Measurements from ENCODE around the gene LAMC3. TPM values are rescaled to one million over a fixed set of nuclear protein-coding genes. Genes with fewer than 3 reads are reported as not detected.

The LAMC3 gene
- 0.07 and 0.09 TPM in 2 replicates for total RNA-seq

DNA sequence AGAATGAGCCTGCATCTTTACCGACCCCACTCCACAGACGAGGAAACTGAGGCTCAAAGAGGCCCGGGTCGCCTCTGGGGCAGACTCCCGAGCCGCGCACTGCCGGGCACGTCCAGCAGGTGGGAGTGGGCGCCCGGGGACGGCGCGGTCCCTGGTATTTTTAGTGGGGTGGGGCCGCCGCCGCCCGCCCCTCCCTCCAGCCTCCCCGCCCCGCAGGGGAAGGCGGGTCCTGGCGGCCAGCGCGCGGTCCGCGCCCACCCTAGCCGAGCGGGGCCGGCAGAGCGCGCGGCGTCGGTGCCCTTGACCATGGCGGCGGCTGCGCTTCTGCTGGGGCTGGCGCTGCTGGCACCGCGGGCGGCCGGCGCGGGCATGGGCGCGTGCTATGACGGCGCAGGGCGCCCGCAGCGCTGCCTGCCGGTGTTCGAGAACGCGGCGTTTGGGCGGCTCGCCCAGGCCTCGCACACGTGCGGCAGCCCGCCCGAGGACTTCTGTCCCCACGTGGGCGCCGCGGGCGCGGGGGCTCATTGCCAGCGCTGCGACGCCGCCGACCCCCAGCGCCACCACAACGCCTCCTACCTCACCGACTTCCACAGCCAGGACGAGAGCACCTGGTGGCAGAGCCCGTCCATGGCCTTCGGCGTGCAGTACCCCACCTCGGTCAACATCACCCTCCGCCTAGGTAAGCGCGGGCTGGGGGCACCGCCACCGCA lies at the start of gene LAMC3:
LAMC3 (plus strand) TSS at position 266 of the 710 bp plus-strand sequence; CDS start at position 307, 41 bp downstream.
- no peak within 1 kb of the TSS for H3K27ac Mint-ChIP-seq
- intact Hi-C loops (cut with micrococcal nuclease): no loop called here
- H3K4me1 Mint-ChIP-seq: no peaks in the 10 kb centered on the region
- no peaks in the 10 kb centered on the region for H3K36me3 Mint-ChIP-seq (ENCODE audit: low read depth)
- DNase-seq: no peak
- peaks cover 23% of the 10 kb centered on the region for H3K27me3 Mint-ChIP-seq
- H3K4me3 Mint-ChIP-seq: no peak within 1 kb of the TSS
- H3K9me3 Mint-ChIP-seq: no peaks in the 10 kb centered on the region

DNA sequence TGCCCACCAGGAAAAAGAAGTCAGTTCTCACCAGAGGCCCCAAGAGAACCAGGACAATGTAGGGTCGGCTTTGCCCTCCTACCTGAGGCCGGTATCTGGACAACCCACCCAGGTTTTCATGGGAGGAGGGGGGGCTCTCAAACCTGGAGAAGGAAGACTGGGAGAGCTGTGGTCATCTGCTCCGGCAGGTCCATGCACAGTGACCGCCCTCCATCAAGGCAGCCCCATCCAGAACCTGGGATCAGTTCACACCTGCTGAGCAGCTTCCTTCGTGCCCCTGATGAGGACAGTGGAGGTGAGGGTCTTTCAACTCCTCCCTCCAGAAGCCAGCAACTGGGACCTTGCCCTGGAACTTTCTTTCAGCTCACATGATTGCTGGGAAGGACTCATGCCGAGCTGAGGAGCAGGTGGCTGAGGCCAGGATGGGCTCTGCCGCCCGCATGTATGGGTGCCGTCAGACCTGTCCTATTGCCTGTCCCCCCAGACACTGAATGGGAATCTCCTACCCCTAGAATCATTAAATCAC lies 49.1 kb upstream of the LAMC3 start:
- no peaks in the 10 kb centered on the region for H3K4me1 Mint-ChIP-seq
- DNase-seq: no peak
- no peak overlapping the region for H3K27ac Mint-ChIP-seq
- H3K9me3 Mint-ChIP-seq: peaks cover 14% of the 10 kb centered on the region
- no peaks in the 10 kb centered on the region for H3K27me3 Mint-ChIP-seq
- H3K36me3 Mint-ChIP-seq (ENCODE audit: low read depth): peaks cover 5% of the 10 kb centered on the region
- intact Hi-C loops (cut with micrococcal nuclease): no loop called here
- H3K4me3 Mint-ChIP-seq: no peak overlapping the region

DNA sequence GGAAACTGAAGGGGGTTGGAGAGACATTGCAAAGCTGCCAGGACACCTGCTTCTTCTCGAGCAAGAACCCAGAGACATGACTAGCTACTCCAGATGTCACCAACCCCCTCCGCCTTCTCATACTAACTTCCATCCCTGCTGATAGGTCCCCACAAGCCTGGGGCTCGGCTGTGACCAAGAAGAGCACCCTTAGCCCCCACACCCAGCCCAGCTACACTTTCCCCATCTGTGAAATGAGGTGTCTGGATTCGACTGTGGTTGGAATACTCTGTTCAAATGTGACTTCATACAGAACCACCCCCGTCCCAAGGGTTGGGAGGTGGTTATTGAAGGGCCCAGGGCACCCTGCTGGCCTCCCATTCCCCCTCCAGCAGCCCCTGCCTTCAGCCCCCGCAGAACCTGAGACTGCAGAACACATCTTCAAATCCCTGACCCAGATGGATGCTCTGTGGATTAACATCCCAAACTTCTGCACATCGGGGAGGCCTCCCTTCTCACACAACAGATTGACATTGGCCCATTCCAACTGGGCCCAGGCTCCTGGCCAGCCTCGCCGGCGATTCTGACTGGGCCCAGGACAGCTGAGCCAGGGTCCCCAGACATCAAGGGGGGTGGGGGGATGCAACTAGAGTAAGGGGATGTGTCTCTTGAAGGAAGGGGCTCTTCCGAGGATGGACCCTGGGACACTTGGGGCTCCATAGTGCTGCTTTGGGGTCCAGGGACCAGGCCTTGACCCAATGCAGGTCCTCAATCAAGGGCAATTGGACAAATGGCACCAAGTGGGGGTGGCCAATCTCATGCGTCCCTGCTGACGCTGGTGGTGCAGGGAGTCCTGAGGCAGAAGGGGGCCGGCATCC lies 48.2 kb upstream of the LAMC3 start:
- intact Hi-C loops (cut with micrococcal nuclease): no loop called here
- Mint-ChIP-seq H3K4me3 (no peak overlapping the region), H3K4me1 (no peaks in the 10 kb centered on the region), H3K36me3 (ENCODE audit: low read depth) (peaks cover 5% of the 10 kb centered on the region), H3K27me3 (no peaks in the 10 kb centered on the region), H3K27ac (no peak overlapping the region), H3K9me3 (peaks cover 14% of the 10 kb centered on the region)
- DNase-seq: no peak

DNA sequence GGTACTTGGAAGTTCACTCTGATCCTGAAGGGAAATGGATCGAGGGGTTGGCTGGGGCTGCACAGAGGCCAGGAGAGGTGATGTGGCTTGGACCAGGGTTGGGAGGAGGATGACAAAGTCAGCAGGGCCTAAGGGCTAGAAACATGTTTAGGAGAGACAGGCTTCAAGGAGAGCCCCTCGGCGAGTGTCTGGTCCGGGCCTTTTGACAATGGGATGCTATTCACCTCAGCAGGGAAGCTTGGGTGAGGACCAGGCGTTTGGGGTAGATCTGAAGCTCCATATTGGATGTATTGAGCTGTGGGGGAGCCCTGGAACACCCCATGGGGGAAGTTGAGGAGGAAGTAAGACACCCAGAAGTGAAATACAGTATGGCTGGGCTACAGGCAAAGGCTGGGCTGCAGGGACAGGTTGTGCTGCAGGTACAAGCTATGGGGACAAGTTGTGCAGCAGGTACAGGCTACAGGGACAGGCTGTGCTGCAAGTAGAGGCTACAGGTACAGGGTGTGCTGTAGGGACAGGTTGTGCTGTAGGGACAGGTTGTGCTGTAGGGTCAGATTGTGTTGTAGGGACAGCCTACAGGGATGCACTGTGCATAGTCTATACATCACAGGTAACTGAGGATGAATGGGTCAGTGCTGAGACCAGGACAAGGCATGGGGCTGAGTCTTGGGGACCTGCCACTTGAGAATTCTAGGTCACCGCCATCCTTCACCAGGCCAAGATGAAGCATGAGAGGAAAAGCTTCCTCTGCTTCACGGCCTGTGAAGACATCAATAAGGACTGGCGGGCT lies 47.3 kb upstream of the LAMC3 start:
- intact Hi-C loops (cut with micrococcal nuclease): no loop called here

DNA sequence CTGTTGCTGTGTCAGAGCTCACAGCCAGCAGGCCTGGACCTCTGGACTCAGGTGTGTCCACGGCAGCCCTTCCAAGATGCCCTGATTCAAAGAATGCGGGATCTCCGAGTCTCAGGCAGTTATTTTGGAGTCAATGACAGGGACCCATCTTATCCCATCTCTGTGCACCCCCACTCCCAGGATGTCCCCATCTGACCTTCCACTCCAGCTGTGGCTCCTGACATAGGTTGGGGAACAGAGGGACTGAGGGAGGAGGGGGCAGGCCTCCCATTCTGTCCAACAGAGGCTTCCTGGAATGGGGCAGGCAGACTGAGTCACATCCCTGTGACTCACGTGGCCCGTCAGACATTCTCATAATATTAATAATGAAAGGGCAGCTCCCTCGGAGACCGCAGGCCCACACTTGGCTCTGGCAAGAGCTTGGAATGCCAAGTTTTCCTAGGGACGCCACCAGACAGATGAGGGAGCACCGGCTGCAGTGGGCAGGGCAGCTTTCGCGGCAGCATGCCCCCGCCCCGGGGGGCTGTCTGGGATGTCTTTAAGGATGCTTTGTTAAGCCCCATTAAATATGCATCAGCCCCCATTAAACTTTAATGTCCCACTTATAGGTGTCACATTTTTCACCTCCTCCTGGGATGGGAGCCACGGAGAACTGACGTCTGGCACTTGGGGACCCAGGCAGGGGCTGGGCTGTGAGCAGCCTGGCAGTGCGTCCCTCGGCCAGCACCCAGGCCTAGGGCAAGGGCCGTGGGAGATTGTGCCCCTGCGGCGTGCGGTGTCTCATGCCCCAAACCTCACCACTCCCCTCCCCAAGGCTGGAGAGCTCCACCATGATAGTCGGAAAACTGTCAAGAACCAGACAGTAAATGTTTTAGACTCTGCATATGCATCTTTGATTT lies 46.3 kb upstream of the LAMC3 start:
- Mint-ChIP-seq H3K4me1 (no peaks in the 10 kb centered on the region), H3K9me3 (peaks cover 14% of the 10 kb centered on the region), H3K36me3 (ENCODE audit: low read depth) (peaks cover 5% of the 10 kb centered on the region), H3K4me3 (no peak overlapping the region), H3K27me3 (no peaks in the 10 kb centered on the region), H3K27ac (no peak overlapping the region)
- DNase-seq: no peak
- intact Hi-C loops (cut with micrococcal nuclease): no loop called here

More for the DNA sequence above, 47.3 kb upstream of the LAMC3 start:
- H3K27me3 Mint-ChIP-seq: no peaks in the 10 kb centered on the region
- H3K27ac Mint-ChIP-seq: no peak overlapping the region
- no peak for DNase-seq
- no peak overlapping the region for H3K4me3 Mint-ChIP-seq
- no peaks in the 10 kb centered on the region for H3K4me1 Mint-ChIP-seq
- peaks cover 14% of the 10 kb centered on the region for H3K9me3 Mint-ChIP-seq
- H3K36me3 Mint-ChIP-seq (ENCODE audit: low read depth): peaks cover 5% of the 10 kb centered on the region

DNA sequence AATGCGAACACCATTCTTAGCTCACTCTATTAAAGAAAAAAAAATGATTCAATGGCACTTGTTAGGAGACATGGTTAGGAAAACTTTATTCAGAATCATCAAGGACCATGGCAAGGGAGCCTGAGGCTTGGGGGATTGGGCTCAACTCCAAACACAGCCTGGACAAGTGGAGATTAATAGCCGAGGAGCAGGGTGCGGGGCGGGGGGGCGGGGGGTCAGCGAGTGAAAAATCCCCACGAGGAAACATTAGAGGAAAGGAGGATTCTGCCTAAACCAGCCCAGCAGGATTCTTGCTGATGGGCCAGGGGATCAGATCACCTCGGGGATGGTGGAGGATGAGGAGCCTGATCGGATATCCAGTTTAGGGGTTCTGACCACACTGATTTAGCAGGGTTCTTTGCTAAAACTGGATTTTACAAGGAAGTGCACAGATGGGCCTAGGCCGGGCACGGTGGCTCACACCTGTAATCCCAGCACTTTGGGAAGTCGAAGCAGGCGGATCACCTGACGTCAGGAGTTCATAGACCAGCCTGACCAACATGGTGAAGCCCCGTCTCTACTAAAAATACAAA lies 45.6 kb upstream of the LAMC3 start:
- no peaks in the 10 kb centered on the region for H3K4me1 Mint-ChIP-seq
- peaks cover 8% of the 10 kb centered on the region for H3K9me3 Mint-ChIP-seq
- no peak overlapping the region for H3K27ac Mint-ChIP-seq
- intact Hi-C loops (cut with micrococcal nuclease): no loop called here
- no peak overlapping the region for H3K4me3 Mint-ChIP-seq
- H3K27me3 Mint-ChIP-seq: no peaks in the 10 kb centered on the region
- peaks cover 3% of the 10 kb centered on the region for H3K36me3 Mint-ChIP-seq (ENCODE audit: low read depth)
- DNase-seq: no peak

DNA sequence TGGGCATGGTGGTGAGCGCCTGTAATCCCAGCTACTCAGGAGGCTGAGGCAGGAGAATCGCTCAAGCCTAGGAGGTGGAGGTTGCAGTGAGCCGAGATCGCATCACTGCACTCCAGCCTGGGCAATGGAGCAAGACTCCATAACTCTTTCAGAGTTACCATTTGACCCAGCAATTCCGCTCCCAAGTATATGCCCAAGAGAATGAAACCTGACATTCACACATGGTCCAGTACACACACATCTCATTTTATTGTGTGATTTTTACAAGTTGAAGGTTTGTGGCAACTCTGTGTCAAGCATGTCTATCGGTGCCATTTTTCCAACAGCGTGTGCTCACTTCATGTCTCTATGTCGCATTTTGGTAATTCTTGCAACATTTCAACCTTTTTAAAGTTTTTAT lies 45.1 kb upstream of the LAMC3 start:
- H3K27me3 Mint-ChIP-seq: no peaks in the 10 kb centered on the region
- peaks cover under 1% of the 10 kb centered on the region for H3K36me3 Mint-ChIP-seq (ENCODE audit: low read depth)
- no peak overlapping the region for H3K27ac Mint-ChIP-seq
- H3K4me1 Mint-ChIP-seq: no peaks in the 10 kb centered on the region
- no peak for DNase-seq
- peaks cover 5% of the 10 kb centered on the region for H3K9me3 Mint-ChIP-seq
- no peak overlapping the region for H3K4me3 Mint-ChIP-seq
- intact Hi-C loops (cut with micrococcal nuclease): no loop called here

DNA sequence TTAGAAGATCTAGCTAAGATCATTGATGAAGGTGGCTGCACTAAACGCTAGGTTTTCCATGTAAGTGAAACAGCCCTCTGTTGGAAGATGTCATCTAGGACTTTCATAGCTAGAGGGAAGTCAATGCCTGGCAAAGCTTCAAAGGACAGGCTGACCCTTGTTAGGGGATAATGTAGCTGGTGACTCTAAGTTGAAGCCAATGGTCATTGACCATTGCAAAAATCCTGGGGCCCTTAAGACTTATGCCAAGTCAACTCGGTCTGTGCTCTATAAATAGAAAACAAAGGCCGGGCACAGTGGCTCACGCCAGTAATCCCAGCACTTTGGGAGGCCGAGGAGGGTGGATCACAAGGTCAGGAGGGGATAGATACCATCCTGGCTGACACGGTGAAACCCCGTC lies 43.3 kb upstream of the LAMC3 start:
- intact Hi-C loops (cut with micrococcal nuclease): no loop called here
- Mint-ChIP-seq H3K9me3 (peaks cover 3% of the 10 kb centered on the region), H3K27ac (no peak overlapping the region), H3K4me3 (no peak overlapping the region), H3K27me3 (no peaks in the 10 kb centered on the region), H3K36me3 (ENCODE audit: low read depth) (no peaks in the 10 kb centered on the region), H3K4me1 (no peaks in the 10 kb centered on the region)
- DNase-seq: no peak

DNA sequence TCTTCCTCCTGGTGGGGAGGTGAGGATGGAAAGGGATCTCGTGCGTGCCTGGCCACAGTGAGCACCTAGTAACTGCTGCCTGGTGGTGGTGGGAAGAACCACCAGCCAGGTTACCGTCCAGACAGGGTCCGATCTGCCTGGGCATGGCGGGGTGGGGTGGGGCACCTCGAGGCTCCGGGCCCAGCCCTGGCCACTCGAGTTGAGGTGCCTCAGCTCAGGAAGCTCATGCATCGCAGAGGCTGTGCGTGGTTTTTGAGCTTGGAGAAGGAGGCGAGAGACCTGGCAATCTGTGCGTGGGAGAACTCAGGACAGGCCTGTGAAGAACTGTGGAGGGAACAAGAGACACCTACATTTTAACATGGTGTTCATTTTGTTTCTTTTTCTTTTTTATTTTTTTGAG lies 38.9 kb upstream of the LAMC3 start:
- H3K4me3 Mint-ChIP-seq: no peak overlapping the region
- no peak overlapping the region for H3K27ac Mint-ChIP-seq
- intact Hi-C loops (cut with micrococcal nuclease): no loop called here
- H3K27me3 Mint-ChIP-seq: no peaks in the 10 kb centered on the region
- H3K9me3 Mint-ChIP-seq: no peaks in the 10 kb centered on the region
- no peaks in the 10 kb centered on the region for H3K36me3 Mint-ChIP-seq (ENCODE audit: low read depth)
- no peak for DNase-seq
- no peaks in the 10 kb centered on the region for H3K4me1 Mint-ChIP-seq

DNA sequence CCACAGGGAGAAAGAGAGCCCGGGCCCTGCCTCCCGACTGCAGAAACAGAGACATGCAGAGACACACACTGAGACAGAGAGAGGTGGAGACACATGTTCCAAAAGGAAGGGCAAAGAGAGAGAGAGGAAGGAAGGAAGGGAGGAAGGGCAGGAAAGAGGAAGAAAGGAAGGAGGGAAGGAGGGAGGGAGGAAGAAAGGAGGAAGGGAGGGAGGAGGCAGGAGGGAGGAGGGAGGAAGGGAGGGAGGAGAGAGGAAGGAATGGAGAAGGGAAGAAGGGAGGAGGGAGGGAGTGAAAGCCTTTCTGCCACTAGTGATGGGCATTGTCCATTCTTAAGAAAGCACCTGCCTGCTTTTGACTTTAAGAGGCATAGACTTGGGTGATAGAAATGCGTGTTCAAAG lies 38.1 kb upstream of the LAMC3 start:
- Mint-ChIP-seq H3K4me3 (no peak overlapping the region), H3K9me3 (no peaks in the 10 kb centered on the region), H3K27me3 (no peaks in the 10 kb centered on the region), H3K27ac (no peak overlapping the region), H3K36me3 (ENCODE audit: low read depth) (no peaks in the 10 kb centered on the region), H3K4me1 (no peaks in the 10 kb centered on the region)
- no peak for DNase-seq
- intact Hi-C loops (cut with micrococcal nuclease): no loop called here

DNA sequence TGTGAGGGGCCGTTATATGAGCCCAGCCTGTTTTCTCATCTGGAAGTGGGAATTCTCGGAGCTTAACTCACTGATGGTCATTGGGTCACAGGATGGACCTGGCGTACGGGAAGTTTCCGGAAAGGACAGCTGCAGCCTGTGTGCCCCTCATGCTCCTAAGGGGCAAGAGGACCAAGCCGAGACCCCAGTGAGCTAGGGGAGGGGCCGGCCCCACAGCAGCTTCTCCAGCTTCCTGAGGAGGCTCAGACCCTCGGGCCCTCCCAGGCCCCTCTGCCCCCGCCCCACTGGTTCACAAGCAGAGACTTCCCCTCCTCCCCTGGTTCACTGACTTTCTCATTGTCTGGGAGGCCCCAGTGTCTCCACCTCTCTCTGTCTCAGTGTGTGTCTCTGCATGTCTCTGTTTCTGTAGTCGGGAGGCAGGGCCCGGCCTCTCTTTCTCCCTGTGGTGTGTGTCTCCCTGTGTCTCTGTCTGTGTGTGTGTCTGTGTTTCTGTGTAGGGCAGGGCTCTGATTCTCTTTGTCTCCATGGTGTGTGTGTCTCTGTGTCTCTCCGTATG lies 37.6 kb upstream of the LAMC3 start:
- Mint-ChIP-seq H3K4me1 (no peaks in the 10 kb centered on the region), H3K27me3 (no peaks in the 10 kb centered on the region), H3K27ac (no peak overlapping the region), H3K36me3 (ENCODE audit: low read depth) (no peaks in the 10 kb centered on the region), H3K9me3 (no peaks in the 10 kb centered on the region), H3K4me3 (no peak overlapping the region)
- intact Hi-C loops (cut with micrococcal nuclease): no loop called here
- no peak for DNase-seq

DNA sequence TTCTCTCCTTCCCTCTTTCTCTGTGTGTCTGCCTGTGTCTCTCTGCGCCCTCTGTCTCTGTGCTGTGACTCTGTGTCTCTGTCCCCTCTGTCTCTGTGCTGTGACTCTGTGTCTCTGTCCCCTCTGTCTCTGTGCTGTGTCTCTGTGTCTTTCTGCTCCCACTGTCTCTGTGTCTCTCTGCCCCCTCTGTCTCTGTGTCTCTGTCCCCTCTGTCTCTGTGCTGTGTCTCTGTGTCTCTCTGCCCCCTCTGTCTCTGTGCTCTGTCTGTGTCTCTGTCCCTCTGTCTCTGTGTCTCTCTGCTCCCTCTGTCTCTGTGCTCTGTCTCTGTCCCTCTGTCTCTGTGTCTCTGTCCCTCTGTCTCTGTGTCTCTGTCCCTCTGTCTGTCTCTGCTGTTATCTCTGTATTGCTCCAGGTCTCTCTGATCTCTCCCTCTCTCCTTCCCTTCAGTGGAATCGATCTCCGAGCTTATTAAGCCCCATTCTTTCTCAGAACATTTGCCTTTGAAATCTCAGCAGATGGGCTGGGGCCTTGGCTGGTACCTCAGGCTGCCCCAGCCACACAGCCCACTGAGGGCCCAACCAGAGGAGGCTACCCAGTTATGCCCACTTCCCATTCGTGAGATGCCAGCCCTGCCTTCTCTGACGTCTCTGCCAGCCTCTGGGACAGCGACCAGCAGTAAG lies 36.6 kb upstream of the LAMC3 start:
- H3K27ac Mint-ChIP-seq: peak overlapping the region; percentile 41
- no peaks in the 10 kb centered on the region for H3K9me3 Mint-ChIP-seq
- intact Hi-C loops (cut with micrococcal nuclease): no loop called here
- H3K27me3 Mint-ChIP-seq: no peaks in the 10 kb centered on the region
- no peaks in the 10 kb centered on the region for H3K36me3 Mint-ChIP-seq (ENCODE audit: low read depth)
- no peak for DNase-seq
- no peaks in the 10 kb centered on the region for H3K4me1 Mint-ChIP-seq
- no peak overlapping the region for H3K4me3 Mint-ChIP-seq
